IgD-negative memory B cell (primary cell): ENCODE data around the gene HSPB9. TPM values are rescaled to one million over a fixed set of nuclear protein-coding genes. Genes with fewer than 3 reads are reported as not detected.

Source experiments
- H3K27ac Mint-ChIP-seq, 3 donors: one replicate each; pipeline ENCODE4 v1.8.0; 2020 to 2022; ENCODE audit warnings: mild to moderate bottlenecking in 3 of 3, mixed read lengths in 3 of 3, moderate library complexity in 1 of 3
- H3K27me3 Mint-ChIP-seq: one replicate; pipeline ENCODE4 v1.8.0; 2021; ENCODE audit warnings: mixed read lengths
- H3K36me3 Mint-ChIP-seq: one replicate; pipeline ENCODE4 v1.8.0; 2020; ENCODE audit warnings: mild to moderate bottlenecking, mixed read lengths
- H3K4me1 Mint-ChIP-seq, 3 donors: one replicate each; pipeline ENCODE4 v1.8.0; 2020 to 2022; ENCODE audit warnings: mixed read lengths in 3 of 3, mild to moderate bottlenecking in 1 of 3
- H3K4me3 Mint-ChIP-seq, 4 donors: one replicate each; pipeline ENCODE4 v1.8.0; 2020 to 2022; ENCODE audit warnings: mild to moderate bottlenecking in 4 of 4, mixed read lengths in 4 of 4, moderate library complexity in 3 of 4
- H3K9me3 Mint-ChIP-seq, 3 donors: one replicate each; pipeline ENCODE4 v1.8.0; 2020 to 2021; ENCODE audit warnings: mixed read lengths in 3 of 3, mild to moderate bottlenecking in 1 of 3
- polyA plus RNA-seq: library from polyadenylated mRNA; unstranded; fragments of 300-500 nt; fragmentation: Illumina TruSeq; gene quantifications from one replicate; pipeline ENCODE4 v1.2.3, GENCODE V29; 2021

The HSPB9 gene
- polyA plus RNA-seq, 1 donor from 2014 or later = 0.15 TPM

DNA sequence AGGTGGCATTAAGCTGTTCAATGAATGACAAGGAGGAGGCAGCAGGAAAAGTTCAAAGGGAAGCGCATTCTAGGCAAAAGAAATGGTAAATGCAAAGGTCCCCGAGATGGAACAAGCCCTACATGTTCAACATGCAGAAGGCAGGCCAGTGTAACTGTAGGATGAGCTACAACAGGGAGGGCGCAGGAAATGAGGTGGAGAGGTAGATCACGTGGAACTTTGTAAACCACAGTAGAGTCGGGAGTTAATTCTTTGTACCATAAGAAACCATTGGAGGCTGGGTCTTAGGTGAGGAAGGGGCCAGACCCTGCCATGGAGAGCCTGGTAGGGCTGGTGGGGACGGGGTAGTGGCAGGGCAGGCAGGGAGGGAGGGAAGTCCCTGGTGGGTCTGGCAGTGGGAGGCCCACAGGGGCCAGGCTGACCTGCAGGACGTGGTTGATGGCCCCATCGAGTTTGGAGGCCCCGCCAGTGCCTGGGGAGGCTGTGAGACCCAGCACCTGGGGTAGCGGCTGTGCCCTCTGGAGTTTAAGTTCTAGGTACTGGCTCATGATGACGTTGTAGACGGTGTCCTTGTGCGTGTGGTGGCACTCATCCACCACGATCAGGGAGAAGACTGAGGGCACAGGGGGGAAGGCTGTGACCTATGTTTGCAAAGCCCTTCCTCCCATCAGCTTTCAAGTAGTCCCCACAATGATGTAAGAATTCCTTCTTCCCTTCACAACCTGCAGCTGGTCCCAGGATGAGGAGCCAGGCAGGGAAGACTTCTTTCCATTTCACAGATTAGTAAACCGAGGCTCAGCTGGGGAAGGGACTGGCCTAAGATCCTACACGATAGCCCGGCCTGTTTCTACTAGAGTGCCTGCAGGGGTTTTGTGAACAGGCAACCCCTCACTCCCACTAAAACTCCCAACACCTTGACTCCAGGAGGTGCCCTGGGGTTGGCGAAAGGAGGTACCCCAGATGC, 12.0 kb upstream of the HSPB9 start:
- Mint-ChIP-seq H3K9me3 (no peaks in the 10 kb centered on the region), H3K4me1 (peaks cover 17 to 32% (median 21%) of the 10 kb centered on the region in 3 donors), H3K27ac (peak overlapping the region in 1 of 3 donors; percentile 43)

DNA sequence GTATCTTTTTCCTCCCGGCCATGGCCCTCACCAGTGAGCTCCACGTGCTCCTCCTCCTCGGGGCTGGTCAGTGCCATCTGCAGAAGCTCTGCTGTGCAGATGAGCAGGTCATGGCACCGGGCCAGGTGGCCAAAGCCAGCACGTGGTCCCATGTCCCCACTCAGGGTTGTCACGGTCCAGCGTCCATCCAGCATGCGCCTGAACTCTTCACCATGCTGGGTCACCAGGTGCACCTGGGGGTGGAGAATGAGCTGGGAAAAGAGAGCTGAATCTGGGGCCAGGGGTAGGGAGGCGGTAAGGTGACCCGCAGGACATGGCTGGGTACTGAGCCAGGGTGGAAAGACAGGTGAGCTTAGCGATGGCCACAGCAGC, 11.4 kb upstream of the HSPB9 start:
- peaks cover 24 to 37% (median 27%) of the 10 kb centered on the region in 3 donors for H3K4me1 Mint-ChIP-seq
- H3K9me3 Mint-ChIP-seq = no peaks in the 10 kb centered on the region
- H3K27ac Mint-ChIP-seq = peak overlapping the region in 1 of 3 donors; percentile 43
- H3K36me3 Mint-ChIP-seq = peaks cover 9% of the 10 kb centered on the region
- peak overlapping the region in 3 of 4 donors; percentile 10 to 86 (median 77) for H3K4me3 Mint-ChIP-seq
- H3K27me3 Mint-ChIP-seq = no peaks in the 10 kb centered on the region

More for the DNA sequence above, 12.0 kb upstream of the HSPB9 start:
- no peaks in the 10 kb centered on the region for H3K27me3 Mint-ChIP-seq
- peaks cover 9% of the 10 kb centered on the region for H3K36me3 Mint-ChIP-seq
- H3K4me3 Mint-ChIP-seq = peak overlapping the region in 3 of 4 donors; percentile 10 to 86 (median 77)

DNA sequence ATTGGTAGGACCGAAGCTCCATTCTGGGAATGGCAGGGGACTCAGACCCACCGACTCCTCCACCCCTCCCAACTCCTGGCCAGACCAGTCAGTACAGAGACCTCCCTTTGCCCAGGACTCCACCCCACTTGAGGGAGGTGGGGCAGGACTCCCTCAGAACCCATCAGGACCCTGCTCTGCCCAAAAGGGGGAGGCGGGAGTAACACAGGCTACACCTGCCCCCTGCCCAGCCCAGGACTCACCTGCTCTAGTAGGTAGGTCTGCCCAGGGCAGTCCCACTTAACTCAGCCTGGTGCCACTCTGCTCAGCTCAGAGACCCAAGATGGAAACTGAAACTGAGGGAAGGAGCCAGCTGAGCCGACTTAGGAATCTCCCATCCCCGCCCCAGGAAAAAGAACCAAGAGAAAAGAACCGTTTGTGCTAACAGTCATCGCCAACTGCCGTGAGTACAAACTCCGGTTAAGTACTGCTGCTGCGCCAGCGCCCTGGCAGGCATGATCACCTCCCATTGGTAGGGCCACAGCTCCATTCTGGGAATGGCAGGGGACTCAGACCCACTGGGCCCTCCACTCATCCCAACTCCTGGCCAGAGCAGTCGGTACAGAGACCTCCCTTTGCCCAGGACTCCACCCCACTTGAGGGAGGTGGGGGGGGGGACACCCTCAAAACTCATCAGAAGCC, 10.6 kb upstream of the HSPB9 start:
- Mint-ChIP-seq H3K36me3 (peaks cover 9% of the 10 kb centered on the region), H3K4me3 (peak overlapping the region; percentile 84 to 93 (median 90)), H3K27ac (peak overlapping the region; percentile 90 to 94 (median 94)), H3K27me3 (no peaks in the 10 kb centered on the region), H3K9me3 (no peaks in the 10 kb centered on the region), H3K4me1 (peaks cover 24 to 41% (median 30%) of the 10 kb centered on the region in 3 donors)

DNA sequence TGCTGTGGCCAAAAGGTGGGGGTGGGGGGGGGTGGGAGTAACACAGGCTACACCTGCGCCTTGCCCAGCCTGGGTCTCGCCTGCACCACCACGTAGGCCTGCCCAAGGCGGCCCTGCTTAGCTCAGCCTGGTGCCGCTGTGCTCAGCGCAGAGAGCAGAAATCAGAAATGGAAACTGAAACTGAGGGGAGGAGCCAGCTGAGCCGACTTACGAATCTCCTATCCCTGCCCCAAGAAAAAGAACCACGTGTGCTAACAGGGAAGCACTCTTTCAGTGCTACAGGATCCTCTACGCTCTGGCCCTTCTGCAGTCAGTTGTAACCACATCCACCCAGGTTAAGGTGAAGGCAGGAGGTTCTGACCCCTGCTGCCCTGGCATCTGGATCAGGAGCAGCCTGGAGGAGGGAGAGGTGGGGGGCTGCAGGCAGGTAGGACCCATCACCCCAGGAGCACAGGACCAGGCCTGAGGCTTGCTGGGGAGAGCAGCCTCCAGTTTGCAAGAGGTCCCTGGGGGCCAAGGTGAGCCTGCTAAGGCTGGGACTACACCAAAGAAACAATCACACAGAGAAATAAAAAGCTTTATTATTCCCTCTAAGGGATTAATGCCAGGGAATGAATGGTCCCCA, 9.9 kb upstream of the HSPB9 start, which contains the start of gene DHX58:
Gene DHX58 (minus strand): TSS at position 163 of the 625 bp plus-strand sequence. CDS start 822 bp downstream, outside the sequence.
- Mint-ChIP-seq H3K27me3 (no peaks in the 10 kb centered on the region), H3K9me3 (no peaks in the 10 kb centered on the region), H3K27ac (peak within 1 kb of the TSS; percentile 90 to 94 (median 94)), H3K36me3 (peaks cover 9% of the 10 kb centered on the region), H3K4me3 (peak within 1 kb of the TSS; percentile 84 to 93 (median 90)), H3K4me1 (peaks cover 23 to 40% (median 30%) of the 10 kb centered on the region in 3 donors)

DNA sequence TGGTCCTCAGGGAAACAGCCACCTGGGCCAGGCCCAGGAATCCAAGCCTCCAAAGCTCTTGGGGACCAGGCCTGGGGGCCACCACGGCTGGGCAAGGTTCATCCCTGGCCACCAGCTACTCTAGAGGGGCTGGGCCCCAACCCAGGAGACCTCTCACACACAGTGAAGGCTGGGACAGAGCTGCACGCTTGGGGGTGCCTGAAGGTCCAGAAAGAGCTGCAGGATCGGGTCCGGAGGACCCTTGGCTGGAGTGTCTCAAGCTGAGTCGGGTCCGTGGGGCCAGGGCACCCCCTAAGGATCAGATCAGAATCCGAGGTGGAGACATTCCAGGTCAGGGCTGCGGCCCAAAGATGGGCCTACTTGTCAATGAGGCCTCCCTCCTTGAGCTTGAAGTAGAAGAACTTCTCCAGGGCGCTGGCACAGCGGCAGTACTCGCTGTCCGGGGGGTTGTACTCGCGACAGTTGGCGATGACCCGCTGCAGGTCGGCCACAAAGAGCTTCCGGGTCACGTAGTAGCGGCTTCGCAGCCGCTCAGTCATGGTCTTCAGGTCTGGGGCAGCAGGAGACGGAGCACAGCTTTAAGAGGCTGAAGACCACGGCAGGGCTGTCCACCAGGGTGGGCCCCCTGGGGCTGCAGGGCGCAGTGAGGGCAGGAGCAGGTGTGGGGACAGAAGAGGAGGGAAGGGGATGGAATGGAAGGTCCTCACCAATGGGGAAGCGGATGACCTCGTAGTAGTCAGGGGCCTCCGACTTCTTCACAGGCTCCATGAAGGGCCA, 9.1 kb upstream of the HSPB9 start:
- Mint-ChIP-seq H3K27ac (peak overlapping the region in 2 of 3 donors; percentile 46 to 83), H3K36me3 (peaks cover 9% of the 10 kb centered on the region), H3K27me3 (no peaks in the 10 kb centered on the region), H3K9me3 (no peaks in the 10 kb centered on the region), H3K4me3 (peak overlapping the region in 3 of 4 donors; percentile 27 to 72 (median 70)), H3K4me1 (peaks cover 21 to 38% (median 30%) of the 10 kb centered on the region in 3 donors)

DNA sequence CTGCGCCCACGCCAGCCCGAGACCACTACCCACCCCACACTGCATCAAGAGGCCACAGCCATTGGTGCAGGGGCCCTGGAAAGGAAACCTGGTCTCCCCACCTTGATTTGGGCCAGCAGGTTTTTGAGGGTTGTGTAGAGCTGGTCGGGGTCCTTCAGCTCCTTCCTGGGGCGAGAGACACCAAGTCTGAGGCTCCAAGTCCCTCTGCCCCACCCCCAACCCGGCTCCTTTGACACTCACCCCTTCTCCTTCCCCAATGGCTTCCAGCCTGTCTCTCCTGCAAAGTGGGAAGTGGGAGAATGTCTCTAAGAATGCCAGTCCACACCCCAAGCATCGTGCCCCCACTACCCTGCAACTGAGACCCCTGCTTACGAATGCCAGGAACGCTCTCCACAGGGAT, 8.5 kb upstream of the HSPB9 start:
- peaks cover 25 to 41% (median 32%) of the 10 kb centered on the region in 3 donors for H3K4me1 Mint-ChIP-seq
- peak overlapping the region in 1 of 3 donors; percentile 10 for H3K27ac Mint-ChIP-seq
- no peaks in the 10 kb centered on the region for H3K9me3 Mint-ChIP-seq
- peak overlapping the region; percentile 7 to 91 (median 68) for H3K4me3 Mint-ChIP-seq
- peaks cover 7% of the 10 kb centered on the region for H3K36me3 Mint-ChIP-seq
- H3K27me3 Mint-ChIP-seq = no peaks in the 10 kb centered on the region

DNA sequence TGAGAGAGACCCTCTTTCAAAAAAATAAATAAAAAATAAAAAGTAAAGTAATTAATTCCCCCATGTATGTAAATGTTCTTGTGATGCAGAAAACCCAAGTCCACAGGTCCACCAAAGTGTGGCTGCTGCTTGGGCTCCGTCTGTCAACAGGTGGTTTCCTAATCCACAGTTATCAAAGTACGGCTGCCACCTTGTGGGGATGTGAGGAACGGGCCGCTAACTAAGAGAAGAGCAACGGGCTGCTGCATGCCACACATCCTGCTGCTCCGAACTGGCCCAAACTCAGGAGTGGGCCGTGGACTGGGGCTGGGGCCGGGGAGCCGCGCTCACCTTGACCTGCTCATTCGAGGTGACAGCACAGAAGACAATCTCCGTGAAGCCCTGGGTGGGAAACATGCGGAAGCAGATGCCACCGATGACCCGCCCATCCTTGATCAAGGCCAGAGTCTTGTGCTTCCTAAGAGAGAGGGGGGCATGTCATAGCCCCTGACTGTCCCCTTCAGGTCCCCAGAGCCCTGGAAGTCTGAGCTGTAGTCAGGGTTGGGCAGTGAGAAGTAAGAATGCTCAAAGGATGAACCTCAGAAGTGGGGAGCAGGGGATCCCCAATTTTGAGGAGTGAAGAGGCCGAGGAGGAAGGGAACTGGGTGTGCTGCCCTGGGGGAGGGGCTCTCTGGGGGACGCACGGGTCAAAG, 5.8 kb upstream of the HSPB9 start:
- no peaks in the 10 kb centered on the region for H3K27me3 Mint-ChIP-seq
- H3K9me3 Mint-ChIP-seq = no peaks in the 10 kb centered on the region
- peaks cover 29 to 36% (median 32%) of the 10 kb centered on the region in 3 donors for H3K4me1 Mint-ChIP-seq
- peaks cover 2% of the 10 kb centered on the region for H3K36me3 Mint-ChIP-seq
- H3K27ac Mint-ChIP-seq = peak overlapping the region; percentile 97 to 98 (median 98)
- H3K4me3 Mint-ChIP-seq = peak overlapping the region; percentile 25 to 79 (median 72)

DNA sequence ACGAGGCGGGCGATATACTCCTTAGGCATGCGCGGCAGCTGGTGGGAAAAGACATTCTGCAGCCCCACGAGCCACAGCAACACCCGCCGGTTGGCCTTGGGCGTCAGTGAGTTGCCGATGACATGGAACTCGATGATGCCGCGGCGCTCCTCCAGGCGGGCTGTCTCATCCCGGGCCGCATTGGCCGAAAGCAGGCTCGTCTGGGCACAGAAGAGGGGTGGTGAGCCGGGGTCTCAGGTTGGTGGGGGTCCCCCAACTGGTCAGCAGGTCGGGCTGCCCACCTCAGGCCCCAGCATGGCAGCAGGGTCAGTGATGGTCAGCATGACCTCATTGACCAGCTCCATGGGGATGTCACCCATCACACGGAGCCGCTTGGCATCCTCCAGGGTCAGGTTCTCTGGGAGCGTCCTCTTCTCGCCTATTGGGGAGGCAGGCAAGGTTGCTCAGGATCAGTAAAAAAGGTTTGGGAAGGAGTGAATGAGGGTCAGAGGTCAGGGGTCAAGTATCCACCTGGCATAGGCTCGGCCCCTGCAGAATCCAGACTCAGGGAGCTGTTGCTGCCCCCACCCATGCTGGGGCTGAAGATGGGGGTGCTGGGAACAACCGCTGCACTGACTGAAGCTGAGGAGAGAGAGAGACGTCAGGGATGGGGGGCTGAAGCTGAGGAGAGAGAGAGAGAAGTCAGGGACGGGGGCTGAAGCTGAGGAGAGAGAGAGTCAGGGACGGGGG, 5.0 kb upstream of the HSPB9 start:
- H3K9me3 Mint-ChIP-seq = no peaks in the 10 kb centered on the region
- H3K27me3 Mint-ChIP-seq = no peaks in the 10 kb centered on the region
- peak overlapping the region in 2 of 4 donors; percentile 25 to 76 for H3K4me3 Mint-ChIP-seq
- H3K27ac Mint-ChIP-seq = peak overlapping the region in 1 of 3 donors; percentile 67
- peaks cover 22 to 36% (median 27%) of the 10 kb centered on the region in 3 donors for H3K4me1 Mint-ChIP-seq
- peaks cover 2% of the 10 kb centered on the region for H3K36me3 Mint-ChIP-seq

DNA sequence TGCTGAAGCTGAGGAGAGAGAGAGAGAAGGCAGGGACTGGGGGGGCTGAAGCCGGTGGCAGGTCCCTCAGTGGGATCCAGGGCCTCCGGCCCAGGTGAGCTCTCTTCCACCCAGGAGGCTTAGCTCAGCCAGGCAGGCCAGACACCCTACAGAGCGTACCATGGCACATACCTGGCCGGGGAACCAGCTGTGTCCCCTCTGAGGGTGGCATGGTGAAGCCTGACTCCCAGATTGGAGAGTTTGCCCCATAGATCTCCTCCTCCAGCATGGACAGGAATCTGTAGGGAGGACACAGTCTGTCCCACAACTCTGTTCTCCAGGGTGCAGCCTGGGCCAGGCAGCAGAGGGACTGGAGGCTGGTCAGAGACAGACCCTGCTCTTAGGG, 4.5 kb upstream of the HSPB9 start:
- Mint-ChIP-seq H3K27me3 (no peaks in the 10 kb centered on the region), H3K4me1 (peaks cover 18 to 32% (median 23%) of the 10 kb centered on the region in 3 donors), H3K27ac (peak overlapping the region in 2 of 3 donors; percentile 6 to 23), H3K4me3 (peak overlapping the region in 2 of 4 donors; percentile 73 to 81), H3K9me3 (no peaks in the 10 kb centered on the region), H3K36me3 (peaks cover 2% of the 10 kb centered on the region)

DNA sequence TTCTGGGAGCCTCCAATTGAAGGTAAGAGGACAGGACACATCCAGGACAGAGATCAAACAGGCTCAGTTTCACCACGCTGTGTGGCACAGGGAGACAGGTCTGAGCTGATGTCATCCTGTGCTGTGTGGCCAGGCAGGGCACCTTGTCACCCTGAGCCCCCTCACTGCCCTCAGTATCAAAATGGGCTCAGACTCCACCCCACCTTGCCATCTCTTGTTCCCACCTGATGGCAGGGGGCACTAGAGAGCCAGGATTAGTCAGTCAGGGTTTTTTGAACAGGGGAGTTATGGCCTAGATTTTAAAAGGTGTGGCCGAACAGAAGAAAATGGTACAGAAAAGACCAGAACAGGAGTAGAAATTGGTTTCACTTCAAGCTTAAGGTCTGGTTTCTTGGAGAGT, 4.1 kb upstream of the HSPB9 start:
- Mint-ChIP-seq H3K9me3 (no peaks in the 10 kb centered on the region), H3K27me3 (no peaks in the 10 kb centered on the region), H3K4me3 (peak overlapping the region; percentile 43 to 81 (median 60)), H3K4me1 (peaks cover 18 to 32% (median 23%) of the 10 kb centered on the region in 3 donors), H3K36me3 (peaks cover 1% of the 10 kb centered on the region), H3K27ac (peak overlapping the region; percentile 6 to 87 (median 23))

DNA sequence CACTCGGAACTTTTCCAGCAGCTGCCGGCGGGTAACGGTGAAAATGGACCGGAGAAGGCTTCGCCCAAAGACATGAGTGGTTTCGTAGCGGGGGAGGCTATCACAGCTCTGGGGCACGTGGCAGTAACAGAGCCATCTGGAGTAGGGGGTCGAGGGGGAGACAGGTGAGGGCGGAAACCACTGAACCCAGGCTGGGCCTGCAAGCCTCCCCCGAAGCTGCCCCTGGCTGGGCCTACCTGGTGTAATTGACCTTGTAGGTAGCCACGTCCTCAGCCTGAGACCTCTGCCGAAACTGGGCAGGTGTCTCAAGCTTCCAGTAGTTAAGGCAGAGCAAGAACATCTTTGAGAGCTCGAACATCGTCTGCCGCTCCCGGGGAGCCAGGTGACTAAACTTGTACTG, 3.3 kb upstream of the HSPB9 start:
- H3K9me3 Mint-ChIP-seq = no peaks in the 10 kb centered on the region
- no peaks in the 10 kb centered on the region for H3K27me3 Mint-ChIP-seq
- H3K4me3 Mint-ChIP-seq = peak overlapping the region in 3 of 4 donors; percentile 54 to 87 (median 68)
- peaks cover 18 to 29% (median 23%) of the 10 kb centered on the region in 3 donors for H3K4me1 Mint-ChIP-seq
- no peaks in the 10 kb centered on the region for H3K36me3 Mint-ChIP-seq
- no peak overlapping the region for H3K27ac Mint-ChIP-seq

DNA sequence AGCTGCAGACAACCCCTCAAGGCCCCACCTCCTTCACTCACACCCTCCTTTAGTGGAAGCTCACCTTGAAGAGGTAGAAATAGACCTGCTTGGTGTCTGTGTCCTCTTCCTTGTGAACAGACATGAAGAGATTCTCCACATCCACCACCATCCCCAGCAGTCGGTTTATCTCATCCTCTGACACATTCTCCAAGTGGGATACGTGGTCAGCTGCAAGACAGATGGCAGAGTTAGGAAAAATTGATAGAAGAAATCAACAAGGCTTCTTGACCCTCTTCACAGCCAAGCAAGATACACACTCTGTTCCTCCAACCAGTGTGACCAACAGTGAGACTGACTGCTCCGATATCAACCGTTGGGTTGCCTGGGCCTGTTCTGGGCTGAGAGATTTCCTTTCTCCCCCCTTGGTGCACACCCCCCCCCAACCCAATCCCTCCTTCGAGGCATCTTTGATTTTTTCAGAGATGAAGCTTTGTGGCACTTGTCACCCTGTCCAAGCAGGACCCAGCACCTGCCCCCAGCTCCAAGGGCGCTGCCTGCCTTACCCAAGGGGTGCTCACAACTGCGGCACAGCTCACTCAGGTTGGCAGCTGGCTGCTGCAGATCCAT, 2.3 kb upstream of the HSPB9 start:
- H3K4me3 Mint-ChIP-seq = peak overlapping the region; percentile 68 to 90 (median 80)
- no peaks in the 10 kb centered on the region for H3K36me3 Mint-ChIP-seq
- H3K27ac Mint-ChIP-seq = no peak overlapping the region
- H3K27me3 Mint-ChIP-seq = no peaks in the 10 kb centered on the region
- peaks cover 18 to 23% (median 19%) of the 10 kb centered on the region in 3 donors for H3K4me1 Mint-ChIP-seq
- H3K9me3 Mint-ChIP-seq = no peaks in the 10 kb centered on the region
